Heart left ventricle (tissue), 16 donors: ENCODE results near the gene OR6N2. TPM values are rescaled to one million over a fixed set of nuclear protein-coding genes. Genes with fewer than 3 reads are reported as not detected.

Source experiments
- ATAC-seq, 4 donors: fragments of 200-7000 bp; cut with Tn5 transposase; one replicate each; pipeline ENCODE4 v1.9.1; 2020 to 2022; ENCODE audit warnings: moderate library complexity in 4 of 4, mild to moderate bottlenecking in 3 of 4, moderate number of reproducible peaks in 1 of 4
- DNase-seq, 5 donors: peaks; one replicate each; pipeline ENCODE4 v3.0.0-alpha.2; 2020
- H3K27ac ChIP-seq, 12 donors: fragments of 200-600 bp; sonication (generic) in 4 of 12; one replicate each; pipeline versions ENCODE4 v1.5.0 to v1.8.0; 2016 to 2022; ENCODE audit warnings: mild to moderate bottlenecking in 2 of 12
- H3K27me3 ChIP-seq, 9 donors: fragments of 200-600 bp; sonication (generic) in 2 of 9; one replicate each; pipeline versions ENCODE4 v1.5.1 to v1.8.0; 2016 to 2022; ENCODE audit warnings: mild to moderate bottlenecking in 3 of 9
- H3K36me3 ChIP-seq, 9 donors: fragments of 200-600 bp; sonication (generic) in 2 of 9; one replicate each; pipeline versions ENCODE4 v1.5.0 to v1.8.0; 2018 to 2022; ENCODE audit warnings: mild to moderate bottlenecking in 2 of 9
- H3K4me1 ChIP-seq, 12 donors: fragments of 200-600 bp; sonication (generic) in 4 of 12; one replicate each; pipeline versions ENCODE4 v1.5.0 to v1.8.0; 2016 to 2022; ENCODE audit warnings: mild to moderate bottlenecking in 3 of 12
- H3K4me3 ChIP-seq, 12 donors: fragments of 200-600 bp; sonication (generic) in 4 of 12; one replicate each; pipeline versions ENCODE4 v1.5.0 to v1.8.0; 2017 to 2022; ENCODE audit warnings: mild to moderate bottlenecking in 9 of 12, moderate library complexity in 4 of 12
- H3K9me3 ChIP-seq, 12 donors: fragments of 200-600 bp; sonication (generic) in 4 of 12; one replicate each; pipeline versions ENCODE4 v1.5.0 to v1.8.0; 2016 to 2022; ENCODE audit warnings: mild to moderate bottlenecking in 1 of 12
- POLR2A ChIP-seq, 2 donors: fragments of 450-650 bp; IDR thresholded peaks; one replicate each; pipeline ENCODE4 v1.6.1; 2017; ENCODE audit warnings: antibody characterized with exemption in 2 of 2, mild to moderate bottlenecking in 2 of 2, moderate library complexity in 2 of 2
- WGBS, 4 donors: extraction: QIAGEN DNeasy Blood & Tissue Kit in 2 of 4; methylation state at CpG; one replicate each; pipeline versions ENCODE4 v1.1.5 to v1.1.7; 2013 to 2018; 5-methylcytosine and 5-hydroxymethylcytosine counted together
- intact Hi-C, 10 donors: fragments of 100-400 bp; cut with DNase I; formaldehyde crosslinking; loops; one replicate each; pipeline versions ENCODE4 v1.11.1 to v1.14.2; 2022
- polyA plus RNA-seq, 2 donors: library from polyadenylated mRNA; stranded (reverse); fragments of 200-250 nt; gene quantifications; one replicate each; pipeline ENCODE4 v1.2.3, GENCODE V29; 2013
- total RNA-seq, 9 donors: library from RNA; depleted of rRNA in 2 of 9; stranded (reverse); fragments of >200 nt in 2 of 9; fragmentation: NEBNext Ultra II Directional in 3 of 9; extraction: Animal tissue kit (Norgen Biotek cat#: 25700) in 3 of 9; gene quantifications; one replicate each; pipeline versions ENCODE4 v1.1.0 to v1.2.4, GENCODE V29; 2016 to 2023
- donor health status: ischemic (EF 13 %, LVEDD 7.1; RV severe dilation, severe dysfunction).
- donor health status: healthy with polysubstance abuse.
- donor health status: DM: no; HTN: yes; CAD: no.
- donor health status: DM: no; HTN: no; CAD: no.
- donor health status: ischemic (EF 25% LVEDD 6.9; RV normal size, moderate dysfunction).
- donor health status: ischemic (EF 25% LVEDD 5.7; RV mildly dilated, moderate dysfunction).
- donor health status: healthy.
- donor health status: DM: yes; HTN: yes; CAD: no.
- donor health status: ischemic (EF 35%, LVEDD 5.7; RV mildly dilated, moderate dysfunction).
- donor health status: nonischemic (EF 11% LVEDD 7.7; RV severe dilation, severe dysfunction).
- donor health status: DM: yes; HTN: yes; CAD: no.
- donor health status: PGD.
- donor health status: ischemic (EF 29% LVEDD 5.4; RV normal size, mild dysfunction).
- donor health status: nonischemic (EF 23%, LVEDD 6.1; RV moderate dilation, normal function).

OR6N2 gene
- total and polyA plus RNA-seq, 11 donors, result not detected

DNA sequence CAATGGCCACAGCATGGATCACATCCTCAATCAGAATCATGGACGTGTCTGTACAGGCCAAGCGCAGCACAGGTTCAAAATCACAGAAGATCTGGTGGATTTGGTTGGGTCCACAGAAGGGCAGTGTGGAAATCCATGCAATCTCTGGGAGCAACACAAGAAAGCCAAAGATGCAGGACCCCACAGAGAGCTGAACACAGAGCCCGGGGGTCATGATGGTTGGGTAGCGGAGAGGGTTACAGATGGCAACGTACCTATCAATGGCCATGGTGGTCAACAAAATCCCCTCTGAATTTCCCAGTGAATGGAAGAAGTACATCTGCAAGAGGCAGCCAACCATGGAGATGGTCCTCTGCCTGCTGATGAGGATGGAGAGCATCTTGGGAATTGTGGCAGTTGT lies 56.6 kb downstream of the OR6N2 start:
- H3K27ac ChIP-seq, result no peak overlapping the region
- no peak for TF ChIP-seq POLR2A (IDR thresholded peaks at IDR 0.05)
- H3K4me3 ChIP-seq, result no peak overlapping the region
- peaks cover 0 to under 1% (median 0%) of the 10 kb centered on the region in 12 donors for H3K4me1 ChIP-seq
- no peaks in the 10 kb centered on the region for H3K36me3 ChIP-seq
- no peak for ATAC-seq
- intact Hi-C loops, result no loop called here
- DNase-seq, result no peak
- 93 to 95% (median 93%) methylated on average over 5 of the region's 5 CpGs for WGBS, 4 donors
- peaks cover 0 to 8% (median 0%) of the 10 kb centered on the region in 9 donors for H3K27me3 ChIP-seq
- no peaks in the 10 kb centered on the region for H3K9me3 ChIP-seq

Other genes starting within 250 kb of the OR6N2 start
- gene OR6Y1, start 226.8 kb downstream of the OR6N2 start, total RNA-seq, result not detected
- not detected for gene OR6Y1, start 226.8 kb downstream of the OR6N2 start, polyA plus RNA-seq
- not detected for gene OR6P1, start 210.6 kb downstream of the OR6N2 start, total RNA-seq
- not detected for gene OR6P1, start 210.6 kb downstream of the OR6N2 start, polyA plus RNA-seq
- not detected for gene OR10X1, start 201.3 kb downstream of the OR6N2 start, total RNA-seq
- gene OR10X1, start 201.3 kb downstream of the OR6N2 start, polyA plus RNA-seq, result not detected
- gene OR10Z1, start 175.9 kb downstream of the OR6N2 start, total RNA-seq, result not detected
- not detected for gene OR10Z1, start 175.9 kb downstream of the OR6N2 start, polyA plus RNA-seq
- gene SPTA1, start 94.5 kb downstream of the OR6N2 start, total RNA-seq, result under 1 TPM in 4 of 9 donors, not detected in 5; 0.08 to 0.99 (median 0.28) TPM
- gene SPTA1, start 94.5 kb downstream of the OR6N2 start, polyA plus RNA-seq, result under 1 TPM; 0.06 to 0.19 TPM
- gene OR6K2, start 80.6 kb downstream of the OR6N2 start, total RNA-seq, result not detected
- gene OR6K2, start 80.6 kb downstream of the OR6N2 start, polyA plus RNA-seq, result not detected
- gene OR6K3, start 60.5 kb downstream of the OR6N2 start, total RNA-seq, result not detected
- not detected for gene OR6K3, start 60.5 kb downstream of the OR6N2 start, polyA plus RNA-seq
- gene OR6K6, start 26.5 kb downstream of the OR6N2 start, total RNA-seq, result not detected
- gene OR6K6, start 26.5 kb downstream of the OR6N2 start, polyA plus RNA-seq, result not detected
- gene OR6N1, start 9.0 kb downstream of the OR6N2 start, total RNA-seq, result not detected
- not detected for gene OR6N1, start 9.0 kb downstream of the OR6N2 start, polyA plus RNA-seq
- 10 to 100 TPM in 2 of 9 donors, 1 to 10 TPM in 7; 1.6 to 38.0 (median 3.3) TPM for gene MNDA, start 50.1 kb upstream of the OR6N2 start, total RNA-seq
- 1 to 10 TPM; 1.1 to 1.8 TPM for gene MNDA, start 50.1 kb upstream of the OR6N2 start, polyA plus RNA-seq
- 1 to 10 TPM in 2 of 9 donors, under 1 TPM in 2, not detected in 5; 0.23 to 3.1 (median 0.73) TPM for gene PYHIN1, start 150.3 kb upstream of the OR6N2 start, total RNA-seq
- gene PYHIN1, start 150.3 kb upstream of the OR6N2 start, polyA plus RNA-seq, result under 1 TPM; 0.07 to 0.15 TPM
- 100 to 1,000 TPM in 1 of 9 donors, 10 to 100 TPM in 8; 19.1 to 125 (median 23.7) TPM for gene IFI16, start 228.7 kb upstream of the OR6N2 start, total RNA-seq
- 10 to 100 TPM; 25.5 to 27.1 TPM for gene IFI16, start 228.7 kb upstream of the OR6N2 start, polyA plus RNA-seq